GM18508 (cell line): Measurements from ENCODE around the gene SMIM38.
A peak's percentile ranks its signal among the peaks of the same experiment; 100 is the strongest.

ENCODE experiments used
- ATAC-seq: cut with Tn5 transposase; IDR thresholded peaks from one replicate; pipeline ENCODE4 v1.9.1; 2021; ENCODE audit warnings: moderate number of reproducible peaks; ENCODE audit not compliant: insufficient read depth, unreplicated experiment

The SMIM38 gene

GRCh38 chr11:69157156-69157821 is 1.6 kb downstream of the SMIM38 start:
- no peak for ATAC-seq

- ATAC-seq: no peak
Observed at GRCh38 chr11:69157822-69158231, 2.1 kb downstream of the SMIM38 start.

- no peak for ATAC-seq
Observed at GRCh38 chr11:69158301-69159149, 2.8 kb downstream of the SMIM38 start.

GRCh38 chr11:69159150-69159852 is 3.6 kb downstream of the SMIM38 start:
- ATAC-seq: no peak

GRCh38 chr11:69160296-69161116 is 4.8 kb downstream of the SMIM38 start:
- no peak for ATAC-seq

GRCh38 chr11:69161117-69161407 is 5.3 kb downstream of the SMIM38 start:
- no peak for ATAC-seq

GRCh38 chr11:69162505-69162904 is 6.8 kb downstream of the SMIM38 start:
- no peak for ATAC-seq

- no peak for ATAC-seq
Observed at GRCh38 chr11:69163842-69164241, 8.1 kb downstream of the SMIM38 start.

GRCh38 chr11:69164824-69165223 is 9.1 kb downstream of the SMIM38 start:
- no peak for ATAC-seq

GRCh38 chr11:69165775-69166174 is 10.0 kb downstream of the SMIM38 start:
- ATAC-seq: no peak

GRCh38 chr11:69166218-69167115 is 10.7 kb downstream of the SMIM38 start:
- ATAC-seq: peak; percentile 71

- ATAC-seq: no peak
Observed at GRCh38 chr11:69167130-69167915, 11.6 kb downstream of the SMIM38 start.

- no peak for ATAC-seq
Observed at GRCh38 chr11:69167916-69168691, 12.4 kb downstream of the SMIM38 start.

GRCh38 chr11:69169479-69169878 is 13.7 kb downstream of the SMIM38 start:
- no peak for ATAC-seq

- no peak for ATAC-seq
Observed at GRCh38 chr11:69170704-69171103, 15.0 kb downstream of the SMIM38 start.

- no peak for ATAC-seq
Observed at GRCh38 chr11:69171476-69172240, 15.9 kb downstream of the SMIM38 start.

GRCh38 chr11:69172674-69173073 is 16.9 kb downstream of the SMIM38 start:
- no peak for ATAC-seq
